Occipital lobe (tissue), 3 donors: ENCODE data around the gene DUXA. TPM values are rescaled to one million over a fixed set of nuclear protein-coding genes. Genes with fewer than 3 reads are reported as not detected.

ENCODE experiments used
- DNase-seq: peaks from one replicate; lab custom pipeline; 2025; lab: John Stamatoyannopoulos, UW
- small RNA-seq: library from RNA; depleted of rRNA; stranded (forward); fragments of <200 nt; gene quantifications from one replicate; pipeline ENCODE3, GENCODE V24; 2014
- total RNA-seq: library from RNA; depleted of rRNA; stranded (reverse); fragments of >200 nt; gene quantifications from one replicate; pipeline ENCODE4 v1.2.3, GENCODE V29; 2014

The DUXA gene
- total RNA-seq, 1 donor from 2014 or later = not detected

DNA sequence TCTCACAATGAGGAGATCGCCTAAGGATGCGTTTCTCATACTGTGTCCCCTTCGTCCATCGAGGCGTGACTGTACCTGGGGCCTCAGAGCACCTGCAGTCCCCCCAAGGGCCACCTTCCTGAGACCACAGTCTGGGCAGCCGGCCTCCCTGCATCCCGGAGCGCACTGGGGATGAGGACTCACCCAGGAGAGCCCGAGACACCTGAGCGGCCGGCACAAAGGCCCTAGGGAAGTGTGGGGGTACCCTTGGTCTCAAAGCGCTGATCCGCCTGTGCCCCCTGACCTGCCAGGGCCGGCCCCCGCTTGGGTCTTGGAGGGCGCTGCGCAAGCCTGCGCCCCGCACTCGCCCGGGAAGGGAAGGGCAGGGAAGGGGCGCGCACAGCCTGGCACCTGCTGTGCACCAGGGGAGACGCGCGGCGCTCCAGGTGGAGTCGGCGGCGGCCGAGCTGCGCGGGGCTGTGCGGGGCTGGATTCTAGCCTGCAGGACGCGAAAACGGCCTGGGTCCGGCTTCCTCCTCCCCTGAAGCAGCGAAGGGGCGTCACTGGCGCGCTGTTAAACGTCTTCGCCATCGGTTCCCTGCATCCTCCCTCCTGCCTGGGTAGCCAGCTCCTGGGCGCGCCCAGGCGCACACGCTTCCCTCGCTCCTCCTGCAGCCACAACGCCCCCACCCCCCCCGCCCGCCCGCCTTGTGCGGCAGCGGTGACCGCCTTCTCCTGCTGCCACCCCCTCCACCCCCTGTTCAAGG lies 61.1 kb downstream of the DUXA start:
- no peak for DNase-seq

Small RNA genes within 50 kb of the gene (small RNA-seq; reads per million reads assigned to genes)
- gene AC025588.3 = not detected

Other genes with a start within 250 kb of the DUXA start
- not detected for gene USP29, start 47.5 kb downstream of the DUXA start, total RNA-seq
- not detected for gene ZIM3, start 22.3 kb downstream of the DUXA start, total RNA-seq
- 27.5 TPM for gene ZNF264, start 24.0 kb upstream of the DUXA start, total RNA-seq
- 1.1 TPM for gene AURKC, start 63.5 kb upstream of the DUXA start, total RNA-seq
- 34.2 TPM for gene ZNF805, start 73.1 kb upstream of the DUXA start, total RNA-seq
- gene ZNF460, start 113.0 kb upstream of the DUXA start, total RNA-seq = 155 TPM
- gene ZNF543, start 153.0 kb upstream of the DUXA start, total RNA-seq = 40.7 TPM
- 22.1 TPM for gene ZNF304, start 183.8 kb upstream of the DUXA start, total RNA-seq
- gene TRAPPC2B, start 196.1 kb upstream of the DUXA start, total RNA-seq = 26.2 TPM
- 11.2 TPM for gene ZNF547, start 196.1 kb upstream of the DUXA start, total RNA-seq
- gene ZNF548, start 222.4 kb upstream of the DUXA start, total RNA-seq = 49.1 TPM
- gene ZNF17, start 243.7 kb upstream of the DUXA start, total RNA-seq = 31.7 TPM